CD4-positive, alpha-beta T cell treated with Interleukin-17A for 1 hour (primary cell): ENCODE data around the gene TECPR1.

Experiments
- DNase-seq: peaks from one replicate; pipeline ENCODE4 v3.0.0-alpha.2; 2020

The TECPR1 gene

GRCh38 chr7:98283127-98283886 lies 31.3 kb upstream of the TECPR1 start:
- DNase-seq = no peak

- no peak for DNase-seq
Observed at GRCh38 chr7:98282703-98283102, 30.7 kb upstream of the TECPR1 start.

GRCh38 chr7:98281757-98282606 lies 29.9 kb upstream of the TECPR1 start:
- no peak for DNase-seq

- DNase-seq = peak; percentile 90
Observed at GRCh38 chr7:98280791-98281756, 29.0 kb upstream of the TECPR1 start, which contains the start of gene BRI3. BRI3 (plus strand) TSS chr7:98281686; CDS start chr7:98281796, 110 bp downstream.

- DNase-seq = no peak
Observed at GRCh38 chr7:98280296-98280695, 28.3 kb upstream of the TECPR1 start.

- no peak for DNase-seq
Observed at GRCh38 chr7:98278936-98279335, 26.9 kb upstream of the TECPR1 start.

- no peak for DNase-seq
Observed at GRCh38 chr7:98278408-98278807, 26.4 kb upstream of the TECPR1 start.

- no peak for DNase-seq
Observed at GRCh38 chr7:98276241-98276761, 24.3 kb upstream of the TECPR1 start.

- no peak for DNase-seq
Observed at GRCh38 chr7:98267303-98267702, 15.3 kb upstream of the TECPR1 start.

- DNase-seq = no peak
Observed at GRCh38 chr7:98266840-98267239, 14.8 kb upstream of the TECPR1 start.

GRCh38 chr7:98265841-98266271 lies 13.8 kb upstream of the TECPR1 start:
- no peak for DNase-seq

GRCh38 chr7:98257701-98258100 lies 5.7 kb upstream of the TECPR1 start:
- no peak for DNase-seq

GRCh38 chr7:98256431-98256830 lies 4.4 kb upstream of the TECPR1 start:
- no peak for DNase-seq

GRCh38 chr7:98254951-98255610 lies 3.0 kb upstream of the TECPR1 start:
- DNase-seq = peak; percentile 45

GRCh38 chr7:98254516-98254915 lies 2.5 kb upstream of the TECPR1 start:
- no peak for DNase-seq

- DNase-seq = no peak
Observed at GRCh38 chr7:98252425-98253054, 508 bp upstream of the TECPR1 start.

GRCh38 chr7:98251231-98251600 lies 816 bp downstream of the TECPR1 start:
- peak; percentile 77 for DNase-seq

GRCh38 chr7:98250789-98251188 lies 1.2 kb downstream of the TECPR1 start:
- DNase-seq = peak; percentile 75

- peak; percentile 19 for DNase-seq
Observed at GRCh38 chr7:98249106-98249505, 2.9 kb downstream of the TECPR1 start.

GRCh38 chr7:98248156-98248555 lies 3.9 kb downstream of the TECPR1 start:
- no peak for DNase-seq

GRCh38 chr7:98244871-98245270 lies 7.2 kb downstream of the TECPR1 start:
- DNase-seq = no peak

- DNase-seq = no peak
Observed at GRCh38 chr7:98242934-98243333, 9.1 kb downstream of the TECPR1 start.
